CD4-positive, alpha-beta T cell treated with Interleukin-17A for 1 hour (primary cell): ENCODE measurements around the gene MAK.
"Not testable (repeated sequence)": the region's sequence is repeated elsewhere in the genome, so short reads cannot be mapped to it uniquely, and the experiment has no call there.

ENCODE experiments used
- DNase-seq: peaks from one replicate; pipeline ENCODE4 v3.0.0-alpha.2; 2020

The MAK gene

DNA sequence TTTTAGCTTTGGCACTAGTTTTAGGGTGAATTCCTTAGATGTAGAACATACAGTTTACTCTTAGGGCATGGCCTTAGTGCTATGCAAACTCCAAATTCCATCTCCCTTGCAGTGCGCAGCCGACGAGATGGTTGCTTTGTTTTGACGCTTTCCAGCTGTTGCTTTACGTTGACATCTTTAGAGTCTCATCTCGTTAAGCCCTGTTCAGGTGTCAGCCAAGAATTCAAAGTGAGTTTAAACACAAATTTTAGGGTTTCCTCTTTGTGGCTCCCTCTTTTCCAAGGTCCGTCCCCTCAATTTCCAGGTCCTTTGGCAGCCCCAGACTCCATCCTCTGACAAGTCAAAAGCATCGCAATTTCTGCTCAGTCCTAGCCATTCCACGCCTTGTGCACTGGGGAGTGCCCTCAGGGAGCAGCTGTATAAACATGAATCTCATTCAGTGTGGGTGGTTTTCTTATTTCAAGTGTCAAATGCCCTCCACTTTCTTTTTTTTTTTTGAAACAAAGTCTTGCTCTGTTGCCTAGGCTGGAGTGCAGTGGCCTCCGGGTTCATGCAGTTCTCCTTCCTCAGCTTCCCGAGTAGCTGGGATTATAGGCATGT, 14.1 kb upstream of the MAK start:
- no peak for DNase-seq

DNA sequence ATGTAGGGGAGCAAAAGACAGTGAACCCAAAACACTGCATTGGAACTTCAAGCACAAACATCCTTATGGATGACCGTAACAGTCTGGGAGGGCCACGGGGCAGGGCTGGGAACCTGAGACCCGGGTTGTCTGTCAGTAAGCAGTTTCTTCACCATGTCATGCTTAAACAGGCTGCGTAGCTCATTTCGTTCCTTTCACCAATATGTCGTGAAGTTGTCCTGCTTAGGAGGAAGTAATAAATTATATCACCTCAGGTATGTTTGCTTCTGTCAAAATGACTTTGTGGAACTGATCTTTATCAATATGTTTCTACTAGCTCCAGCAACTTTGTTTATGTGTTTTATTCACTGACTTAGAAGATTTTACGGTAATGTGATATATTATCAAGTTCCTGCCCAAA, 12.4 kb upstream of the MAK start:
- no peak for DNase-seq

DNA sequence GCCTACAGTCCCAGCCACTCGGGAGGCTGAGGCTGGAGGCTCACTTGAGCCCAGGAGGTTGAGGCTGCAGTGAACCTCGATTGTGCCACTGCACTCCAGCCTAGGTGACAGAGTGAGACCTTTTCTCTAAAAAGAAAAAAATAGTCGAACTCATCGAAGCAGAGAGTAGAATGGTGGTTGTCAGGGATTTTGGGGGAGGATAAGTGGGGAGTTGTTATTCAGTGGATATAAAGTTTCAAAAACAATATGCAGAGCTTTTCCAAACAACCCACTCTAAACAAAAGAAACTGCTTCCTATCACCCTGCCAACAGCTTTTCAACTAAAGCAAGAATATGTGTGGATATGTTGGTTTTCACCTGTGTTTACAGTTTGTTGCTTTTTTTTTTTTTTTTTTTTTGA, 11.6 kb upstream of the MAK start:
- no peak for DNase-seq

DNA sequence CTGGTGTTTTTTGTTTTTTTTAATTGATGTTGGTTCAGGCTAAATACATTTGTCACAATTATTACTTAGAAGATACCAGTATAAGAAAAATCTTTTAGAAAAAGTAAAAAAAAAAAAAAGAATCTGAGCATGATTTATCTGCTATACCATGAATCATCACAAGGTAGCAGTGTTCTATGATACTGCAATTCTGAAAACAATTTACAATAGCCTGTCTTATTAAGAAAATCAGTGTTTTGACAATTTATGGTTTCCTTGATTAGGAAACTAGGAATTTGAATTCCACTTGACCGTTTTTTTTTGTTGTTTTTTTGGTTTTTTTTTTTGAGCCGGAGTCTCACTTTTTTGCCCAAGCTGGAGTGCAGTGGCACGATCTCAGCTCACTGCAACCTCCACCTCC, 9.3 kb upstream of the MAK start:
- no peak for DNase-seq

DNA sequence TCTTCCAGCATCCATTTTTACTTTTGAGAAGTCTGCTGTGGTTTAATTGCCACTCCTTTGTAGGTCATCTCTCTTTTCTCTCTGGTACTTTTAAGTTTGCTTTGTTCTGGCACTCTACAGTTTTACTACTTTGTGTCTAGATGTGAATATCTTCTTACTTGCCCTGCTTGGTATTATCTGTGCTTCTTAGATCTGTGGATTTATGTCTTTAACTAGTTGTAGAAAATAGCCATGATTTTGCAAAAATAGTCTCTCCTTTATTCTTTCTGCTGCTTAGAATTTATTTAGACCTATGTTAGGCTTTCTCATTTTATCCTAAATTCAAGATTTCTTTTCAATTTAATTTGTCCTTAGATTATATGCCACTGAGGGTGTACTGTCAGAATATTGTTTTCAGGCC, 5.2 kb upstream of the MAK start:
- no peak for DNase-seq

DNA sequence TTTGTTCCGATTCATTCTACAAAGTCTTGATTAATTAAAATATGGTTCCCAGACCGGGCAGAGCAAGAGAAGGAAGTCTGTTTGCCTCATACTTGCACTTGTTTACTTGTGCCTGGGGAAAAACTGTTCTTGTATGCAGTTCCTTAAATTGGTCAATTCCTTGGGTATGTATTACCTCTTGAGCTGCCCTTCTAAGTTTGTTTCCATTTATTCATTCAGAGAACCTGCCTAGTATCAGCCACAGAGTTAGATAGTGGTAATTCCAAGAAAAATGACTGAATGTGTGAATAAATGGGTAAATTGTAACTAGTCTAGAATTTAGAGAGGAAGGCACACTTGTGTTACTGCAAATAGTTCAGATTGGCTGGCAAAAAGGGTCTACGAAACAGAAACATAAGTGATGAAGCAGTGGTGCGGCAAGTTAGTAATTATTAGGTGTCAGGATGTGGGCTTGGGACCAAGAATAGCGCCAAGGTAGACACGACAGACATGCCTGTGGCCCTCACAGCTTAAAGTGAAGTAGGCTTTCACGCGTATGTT, 525 bp upstream of the MAK start:
- peak; percentile 26 for DNase-seq

DNA sequence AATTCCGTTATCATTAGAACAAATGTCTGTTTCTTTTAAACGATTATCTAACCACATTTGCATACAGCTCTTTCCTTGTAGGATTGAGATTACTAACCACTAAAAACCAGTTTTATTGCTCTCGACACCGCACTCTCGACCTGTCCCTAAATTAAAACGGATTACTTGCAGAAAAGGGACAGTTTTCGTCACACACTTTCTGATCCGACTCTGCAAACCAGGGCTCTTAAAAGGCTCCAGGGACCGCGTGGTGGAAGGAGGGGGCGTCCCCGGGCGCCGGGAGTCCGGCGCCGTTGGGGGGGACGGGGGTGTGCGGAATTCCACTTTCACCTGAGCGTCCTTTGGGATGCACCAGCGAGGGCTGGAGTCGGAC, 731 bp downstream of the MAK start:
- peak; percentile 37 for DNase-seq

DNA sequence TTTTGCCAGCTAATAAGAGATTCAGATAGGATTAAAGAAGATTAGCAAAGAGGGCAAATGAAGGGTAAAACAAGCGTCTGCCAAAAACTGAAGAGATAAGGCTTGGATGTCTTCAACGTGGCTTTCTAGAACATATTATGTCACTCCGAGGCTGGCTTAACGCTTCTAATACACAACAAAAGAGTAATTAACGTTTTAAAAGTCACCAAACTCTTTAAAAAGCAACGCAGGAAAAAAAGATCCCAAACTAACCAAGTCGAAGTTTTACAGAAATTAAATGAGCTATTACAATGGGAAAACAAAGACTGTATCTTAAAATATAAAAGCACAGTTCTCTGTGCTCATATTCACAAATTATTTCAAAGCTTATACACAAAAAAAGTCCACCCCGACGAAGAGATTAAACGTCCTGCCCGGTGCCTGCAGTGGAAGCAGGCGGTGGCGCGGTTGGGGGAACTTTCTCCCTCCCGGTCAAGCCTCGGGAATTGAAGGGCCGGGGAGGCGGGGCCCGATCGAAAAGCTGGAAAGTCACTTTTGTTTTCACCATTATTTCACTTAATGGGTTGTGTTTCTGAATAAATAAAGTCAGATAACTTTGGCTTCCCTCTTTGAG, 1.2 kb downstream of the MAK start:
- no peak for DNase-seq

DNA sequence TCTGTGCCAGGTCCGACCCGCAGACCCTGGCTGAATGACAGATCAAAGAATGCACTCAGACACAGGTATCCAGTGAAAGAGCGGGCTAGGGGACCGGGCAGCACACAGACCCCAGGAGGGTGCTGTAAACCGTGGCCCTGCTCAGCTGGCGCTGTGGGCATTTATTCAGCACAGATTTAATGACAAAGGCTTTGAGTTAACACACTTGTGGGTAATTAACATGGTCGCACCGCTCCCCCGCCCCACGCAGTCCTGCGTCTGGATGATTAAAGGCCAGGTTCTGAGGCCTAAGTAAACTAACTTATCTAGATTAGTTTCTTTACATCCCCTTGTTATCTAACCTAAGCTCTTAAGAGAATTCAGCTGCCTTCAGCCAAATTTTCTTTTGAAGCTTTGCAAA, 3.5 kb downstream of the MAK start:
- DNase-seq: no peak

DNA sequence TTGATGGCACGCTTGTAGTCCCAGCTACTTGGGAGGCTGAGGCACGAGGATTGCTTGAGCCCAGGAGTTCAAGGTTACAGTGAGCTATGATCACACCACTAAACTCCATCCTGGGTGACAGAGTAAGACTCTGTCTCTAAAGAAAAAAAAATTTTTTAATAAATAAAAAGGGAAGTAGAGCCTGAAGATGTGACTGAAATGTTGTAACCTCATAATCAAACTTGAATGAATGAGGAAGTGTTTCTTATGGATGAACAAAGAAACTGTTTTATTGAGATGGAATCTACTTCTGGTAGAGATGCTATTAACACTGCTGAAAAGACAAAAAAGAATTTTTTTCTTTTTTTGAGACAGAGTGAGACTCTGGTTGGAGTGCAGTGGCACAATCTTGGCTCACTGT, 6.7 kb downstream of the MAK start:
- no peak for DNase-seq

DNA sequence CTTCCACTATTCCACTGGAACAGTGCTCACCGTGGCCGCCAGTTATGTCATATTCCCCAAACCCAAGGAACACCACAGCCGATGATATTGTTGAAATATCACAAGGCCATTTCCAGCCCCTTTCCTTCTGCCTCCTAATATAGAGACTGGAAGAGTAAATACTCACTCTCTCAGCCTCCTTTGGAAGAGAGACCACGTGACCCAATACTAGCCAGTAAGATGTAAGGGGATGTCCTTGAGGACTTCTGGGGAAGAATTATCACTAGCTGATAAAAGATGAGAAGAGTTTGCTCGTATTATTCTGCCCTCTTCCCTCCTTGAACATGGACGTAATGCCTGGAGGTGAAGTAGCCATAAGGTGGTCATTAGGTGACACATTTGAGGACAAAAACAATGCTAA, 13.5 kb downstream of the MAK start:
- DNase-seq: no peak

DNA sequence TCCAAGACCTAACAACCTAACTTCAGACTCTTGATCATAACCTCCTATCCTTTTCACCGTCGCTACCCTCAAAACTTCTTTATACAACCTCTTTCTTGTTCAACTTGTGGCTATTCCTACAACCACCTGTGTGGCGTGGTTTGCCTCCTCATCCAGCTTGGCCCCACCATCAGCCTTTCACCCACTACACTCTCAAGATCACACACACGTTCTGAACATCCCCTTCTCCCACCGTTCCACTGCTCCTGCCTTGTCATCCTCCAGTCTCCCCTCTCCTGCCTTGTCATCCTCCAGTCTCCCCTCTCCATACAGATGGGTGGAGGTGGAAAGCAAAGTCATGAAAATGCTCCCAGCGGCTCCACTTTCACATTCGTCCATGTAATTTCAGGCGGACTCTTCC, 14.0 kb downstream of the MAK start:
- no peak for DNase-seq

DNA sequence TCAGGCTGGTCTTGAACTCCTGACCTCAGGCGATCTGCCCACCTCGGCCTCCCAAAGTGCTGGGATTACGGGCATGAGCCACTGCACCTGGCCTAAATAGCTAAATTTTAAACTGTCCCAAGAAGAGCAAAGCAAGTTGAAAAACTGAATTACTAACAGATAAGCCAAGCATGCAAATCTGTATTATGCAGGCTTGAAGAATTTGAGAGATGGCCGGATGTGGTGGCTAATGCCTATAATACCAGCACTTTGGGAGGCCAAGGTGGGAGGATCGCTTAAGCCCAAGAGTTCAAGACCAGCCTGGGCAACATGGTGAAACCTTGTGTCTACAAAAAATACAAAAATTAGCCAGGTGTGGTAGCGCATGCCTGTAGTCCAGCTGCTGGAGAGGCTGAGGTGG, 24.2 kb downstream of the MAK start:
- DNase-seq: not testable (repeated sequence)

DNA sequence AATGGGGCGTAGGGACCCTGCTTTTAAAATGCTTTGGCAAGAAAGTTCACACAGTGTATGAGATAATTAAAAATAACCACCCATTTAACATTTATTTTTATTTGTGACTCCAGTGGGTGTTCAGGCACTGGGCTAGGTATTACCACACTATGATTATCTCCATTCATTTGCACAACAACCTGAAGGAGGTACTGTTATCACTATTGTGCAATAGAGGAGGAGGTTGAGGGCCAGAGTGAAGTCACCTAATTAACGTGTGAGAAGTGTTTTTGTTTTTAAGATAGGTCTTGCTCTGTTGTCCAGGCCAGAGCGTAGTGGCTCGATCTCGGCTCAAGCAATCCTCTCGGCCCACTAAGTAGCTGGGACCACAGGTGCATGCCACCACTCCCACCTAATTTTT, 29.2 kb downstream of the MAK start:
- no peak for DNase-seq

DNA sequence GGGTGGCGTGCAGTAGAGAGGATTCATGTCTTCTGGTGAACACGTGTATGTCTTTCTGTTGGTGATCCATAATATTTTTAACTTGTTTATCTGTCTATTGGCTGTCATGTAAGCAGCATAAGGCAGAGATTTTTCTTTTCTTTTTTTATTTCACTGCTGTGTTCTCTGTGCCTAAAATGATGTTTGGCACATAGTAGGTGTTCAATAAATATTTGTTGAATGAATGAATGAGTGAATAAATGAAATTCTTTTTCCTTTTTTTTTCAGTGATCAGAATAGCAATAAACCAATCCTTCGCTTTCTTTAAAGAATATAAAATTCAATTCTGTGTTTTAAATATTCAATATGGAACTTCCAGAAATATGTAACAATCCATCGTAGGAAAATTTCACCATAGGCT, 30.0 kb downstream of the MAK start:
- no peak for DNase-seq

DNA sequence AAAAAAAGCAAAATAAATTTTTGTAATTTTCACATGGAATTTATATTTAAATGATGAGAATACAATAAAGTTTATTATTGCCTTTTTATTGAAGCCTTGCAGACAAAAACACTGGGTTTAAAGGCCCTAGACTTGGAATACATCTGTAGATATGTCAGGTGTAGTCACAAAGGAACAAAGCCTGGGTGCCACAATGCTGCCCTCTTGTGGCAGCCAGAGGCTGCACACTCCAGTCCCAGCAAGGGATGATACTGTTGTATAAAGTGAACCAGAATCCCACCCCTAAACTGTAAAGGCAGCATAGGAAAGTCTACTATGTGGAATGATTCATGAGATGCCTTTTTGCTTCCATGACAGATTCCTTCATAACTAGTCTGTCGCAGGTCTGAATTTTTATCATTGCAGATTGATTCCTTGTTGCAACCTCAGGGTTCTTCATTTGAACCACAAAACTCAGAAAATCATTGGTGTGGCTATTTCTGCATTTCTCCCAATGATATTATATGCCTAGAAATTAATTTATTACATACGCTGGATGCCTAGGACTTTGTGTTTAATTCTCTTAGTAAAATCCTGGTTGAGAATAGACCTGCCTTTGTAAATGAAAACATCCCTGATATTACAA, 37.0 kb downstream of the MAK start:
- DNase-seq: peak; percentile 69

DNA sequence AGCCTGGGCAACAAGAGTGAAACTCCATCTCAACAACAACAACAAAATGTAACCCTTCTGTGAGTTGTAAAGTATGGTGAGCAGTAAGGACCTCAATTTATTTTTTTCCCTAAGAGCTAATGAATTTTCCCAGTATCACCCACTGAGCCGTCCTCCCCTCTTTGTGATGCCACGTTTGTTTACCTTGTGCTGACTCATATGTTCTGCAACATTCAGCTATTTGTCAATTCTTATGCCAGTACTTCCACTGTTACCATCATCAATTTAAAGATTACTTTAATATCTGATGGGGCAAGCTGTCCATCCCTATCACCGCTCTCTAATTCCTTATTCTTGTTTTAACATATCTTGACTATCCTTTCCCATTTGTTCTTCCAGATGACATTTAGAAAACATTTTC, 37.5 kb downstream of the MAK start:
- no peak for DNase-seq

DNA sequence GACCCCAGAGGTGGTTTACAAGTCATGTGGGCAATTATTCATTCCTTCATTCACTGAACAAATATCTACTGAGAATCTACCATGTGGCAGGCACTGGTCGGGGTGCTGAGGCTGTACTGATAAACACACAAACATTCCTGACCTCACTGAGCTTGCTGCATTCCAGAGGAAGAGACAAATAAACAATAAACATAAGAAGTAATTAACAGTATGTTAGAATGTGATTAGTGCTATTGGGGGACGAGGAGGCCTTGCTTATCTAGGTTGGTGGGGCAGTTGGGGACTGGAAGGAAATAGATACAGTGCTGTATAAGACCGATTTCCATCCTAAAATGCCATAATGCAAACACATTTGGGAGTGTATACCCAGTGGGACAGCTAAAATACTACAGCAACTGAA, 44.1 kb downstream of the MAK start:
- DNase-seq: no peak

DNA sequence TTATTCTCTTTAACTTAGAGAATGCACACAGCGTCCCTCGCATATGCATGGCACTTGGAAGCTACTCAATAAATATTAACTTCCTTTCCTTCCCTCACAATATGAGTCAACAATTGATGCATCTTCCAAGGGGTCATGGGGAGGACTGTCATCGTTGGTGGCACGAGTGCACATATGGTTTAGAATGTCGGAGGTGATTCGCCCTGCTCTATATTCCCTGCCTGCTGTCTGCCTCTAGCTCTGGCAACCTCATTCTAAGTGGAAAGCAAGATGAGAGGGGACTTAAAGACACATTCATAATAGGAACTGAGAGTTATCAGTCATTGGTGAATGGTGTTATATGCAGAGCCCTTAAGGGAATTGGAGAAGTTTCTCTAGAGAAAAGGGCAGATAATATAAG, 44.6 kb downstream of the MAK start:
- no peak for DNase-seq

DNA sequence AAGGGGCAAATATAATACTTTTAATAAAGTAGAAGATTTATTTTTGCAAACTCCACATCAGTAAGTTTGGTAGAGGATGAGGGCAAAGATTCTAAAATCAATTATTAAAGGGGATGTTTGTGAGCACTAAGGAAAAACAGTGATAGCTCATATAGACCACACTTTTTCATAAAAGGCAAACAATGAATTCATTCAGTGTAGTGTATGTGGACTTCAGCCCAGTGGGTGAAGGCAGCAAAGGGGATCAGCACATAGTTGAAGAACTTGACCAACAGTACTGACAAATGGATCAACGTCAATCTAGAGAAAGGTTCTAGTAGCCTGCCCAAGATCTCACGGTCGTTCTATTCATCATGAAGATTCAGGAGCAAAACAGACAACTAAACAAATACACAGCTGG, 45.3 kb downstream of the MAK start:
- no peak for DNase-seq

DNA sequence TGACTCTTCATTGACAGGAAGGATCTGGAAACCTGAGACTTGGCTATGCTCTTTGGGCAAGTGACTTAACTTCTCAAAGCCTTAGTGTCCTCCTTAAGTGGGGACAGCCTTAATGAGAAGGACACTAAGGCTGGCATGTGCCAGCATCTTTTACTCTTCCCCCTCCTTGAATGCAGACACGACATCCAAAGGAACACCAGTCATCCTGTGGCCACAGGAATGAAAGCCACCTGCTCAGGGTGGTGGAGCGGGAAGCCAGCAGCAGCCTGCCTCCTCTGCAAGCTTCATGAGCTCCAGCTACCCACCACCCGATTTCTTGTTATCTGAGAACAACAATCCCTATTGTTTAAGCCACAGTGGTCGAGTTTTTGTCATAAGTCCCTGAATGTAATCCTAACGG, 46.2 kb downstream of the MAK start:
- no peak for DNase-seq

DNA sequence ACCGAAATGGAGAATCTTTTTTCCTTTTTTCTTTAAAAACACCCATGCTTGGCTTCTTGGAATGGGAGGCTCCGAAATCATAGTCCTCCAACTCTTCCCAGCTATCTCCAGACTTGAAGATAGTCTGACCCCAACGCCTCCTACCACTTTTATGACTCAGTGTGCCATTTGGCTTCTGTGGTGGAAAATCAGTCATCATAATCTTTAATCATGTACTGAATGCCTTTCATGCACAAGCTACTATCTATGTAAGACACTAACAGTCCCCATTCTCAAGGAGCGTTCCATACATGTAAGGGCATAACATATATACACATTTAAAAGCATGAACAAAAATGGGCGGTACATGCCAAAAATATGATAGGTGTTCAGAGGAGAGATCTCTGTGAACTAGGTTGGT, 46.7 kb downstream of the MAK start:
- DNase-seq: no peak

DNA sequence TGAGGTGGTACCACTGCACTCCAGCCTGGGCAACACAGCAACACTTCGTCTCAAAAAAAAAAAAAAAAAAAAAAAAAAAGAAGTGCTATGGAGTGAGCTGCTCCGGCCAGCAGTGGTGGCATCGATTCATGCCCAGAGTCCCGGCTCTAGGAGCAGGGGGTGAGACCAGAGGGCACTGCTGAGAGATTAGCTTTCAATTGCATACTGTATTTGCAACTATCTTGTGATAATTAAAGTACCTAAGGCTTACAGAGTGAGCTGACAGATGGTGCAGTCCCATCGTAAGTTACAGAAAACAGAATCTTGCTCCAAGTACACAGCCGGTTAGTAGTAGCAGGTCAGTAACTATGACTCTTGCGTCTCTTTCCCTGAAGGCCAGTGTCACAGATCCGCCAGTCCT, 59.3 kb downstream of the MAK start:
- no peak for DNase-seq

DNA sequence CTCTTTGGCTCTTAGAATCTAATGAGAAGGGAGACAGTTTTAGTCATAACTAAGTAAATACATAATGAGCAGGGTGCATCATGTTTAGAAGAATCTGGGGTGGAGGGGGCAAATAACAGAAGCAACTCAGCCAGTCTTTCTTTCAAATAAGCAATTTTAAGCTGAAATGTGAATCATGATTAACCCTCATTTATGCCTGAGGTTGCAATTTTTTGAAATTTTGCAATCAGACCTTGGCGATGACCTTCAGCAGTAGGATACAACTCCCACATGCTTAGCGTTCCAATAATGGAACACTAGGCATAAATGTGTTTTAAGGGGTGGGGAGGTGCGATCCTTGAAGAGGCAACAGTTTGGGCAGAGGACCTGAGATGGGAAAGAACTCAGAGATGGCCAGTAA, 60.1 kb downstream of the MAK start:
- no peak for DNase-seq

DNA sequence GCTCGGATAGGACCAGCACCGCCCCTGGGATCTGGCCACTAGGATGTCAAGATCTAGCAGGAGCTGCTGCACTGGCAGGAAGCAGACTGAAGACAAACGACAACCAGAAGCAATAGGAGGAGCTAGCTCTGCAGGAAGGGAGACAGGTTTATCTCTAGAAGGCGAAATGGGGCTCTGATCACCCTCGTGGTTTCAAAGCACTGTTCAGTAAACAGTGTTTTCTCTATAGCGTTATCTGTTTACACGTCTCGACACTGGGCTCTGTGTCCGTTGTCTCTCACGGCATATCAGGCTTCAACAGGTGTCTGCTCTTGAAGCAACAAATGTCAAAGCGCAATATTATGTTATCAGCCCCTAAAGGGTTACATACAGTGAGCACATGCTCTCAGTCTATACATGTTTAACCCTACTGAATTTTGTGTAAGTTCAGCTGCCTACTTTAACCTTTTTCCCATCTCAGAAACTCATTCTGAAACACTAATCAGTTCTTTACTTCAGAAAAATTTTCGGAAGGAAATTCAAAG, 66.9 kb downstream of the MAK start:
- DNase-seq: no peak
